ENCODE data around the gene PRRT4. TPM values are rescaled to one million over a fixed set of nuclear protein-coding genes. Genes with fewer than 3 reads are reported as not detected.

The PRRT4 gene
- total RNA-seq, 1 donor from 2014 or later, result 6.8 TPM

DNA sequence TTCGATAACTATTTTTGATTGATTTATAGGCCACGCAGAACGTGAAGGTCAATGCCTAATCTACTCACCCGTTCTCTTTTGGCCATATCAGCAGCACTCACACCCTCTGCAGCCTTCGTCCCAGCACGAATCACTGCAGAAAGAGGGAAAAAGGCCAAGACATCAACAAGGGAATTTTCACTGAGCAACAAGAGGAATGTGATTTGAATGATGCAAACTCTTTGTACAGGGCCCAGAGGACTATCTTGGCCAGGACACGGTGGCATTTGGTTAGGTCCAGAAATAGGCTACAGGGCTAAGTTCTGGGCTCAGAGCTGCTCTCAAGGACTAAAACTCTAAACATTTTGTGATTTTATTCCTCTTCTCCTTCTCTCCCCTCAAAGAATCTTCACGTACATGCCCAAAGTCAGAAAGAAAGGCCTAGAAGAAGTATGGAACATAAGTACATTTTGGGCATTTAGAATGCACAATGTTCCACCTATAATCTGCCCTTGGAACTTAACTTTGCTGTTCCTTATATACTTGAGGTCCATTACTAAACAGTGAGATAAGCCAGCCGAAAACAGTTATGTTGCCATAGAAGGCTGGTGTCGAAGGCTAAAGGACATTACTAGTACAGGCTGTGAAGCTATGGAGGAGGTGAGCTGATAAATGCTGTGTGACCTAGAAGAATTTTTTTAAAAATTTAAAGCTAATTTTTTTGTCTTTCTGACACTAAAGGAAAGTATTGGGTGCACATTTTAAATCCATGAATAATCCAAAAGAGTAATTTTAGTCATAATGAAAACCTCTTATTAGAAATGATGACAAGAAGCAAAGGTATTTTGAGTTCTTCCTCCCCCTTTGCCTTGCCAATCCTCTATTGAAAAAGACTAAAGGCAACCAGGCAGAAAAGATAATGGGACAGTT lies 37.8 kb downstream of the PRRT4 start:
- peaks cover 30 to 79% (median 79%) of the 10 kb centered on the region in 3 donors for H3K36me3 ChIP-seq (ENCODE audit: control insufficient read depth in 3 of 3, insufficient read depth in 3 of 3, low read length in 3 of 3)
- H3K27ac ChIP-seq (ENCODE audit: low read depth, low read length), result peak overlapping the region; percentile 40
- no peaks in the 10 kb centered on the region for H3K27me3 ChIP-seq (ENCODE audit: control insufficient read depth in 3 of 3, insufficient read depth in 3 of 3, low read length in 3 of 3)
- peaks cover 0 to 6% (median 6%) of the 10 kb centered on the region in 3 donors for H3K4me1 ChIP-seq (ENCODE audit: control insufficient read depth in 3 of 3, insufficient read depth in 3 of 3, low read length in 3 of 3)
- H3K9me3 ChIP-seq (ENCODE audit: control insufficient read depth in 3 of 3, low read length in 3 of 3), result no peaks in the 10 kb centered on the region
- H3K4me3 ChIP-seq (ENCODE audit: low read length in 3 of 3), result no peak overlapping the region
- no peak overlapping the region for H3K9ac ChIP-seq (ENCODE audit: low read depth in 1 of 3, low read length in 3 of 3)

DNA sequence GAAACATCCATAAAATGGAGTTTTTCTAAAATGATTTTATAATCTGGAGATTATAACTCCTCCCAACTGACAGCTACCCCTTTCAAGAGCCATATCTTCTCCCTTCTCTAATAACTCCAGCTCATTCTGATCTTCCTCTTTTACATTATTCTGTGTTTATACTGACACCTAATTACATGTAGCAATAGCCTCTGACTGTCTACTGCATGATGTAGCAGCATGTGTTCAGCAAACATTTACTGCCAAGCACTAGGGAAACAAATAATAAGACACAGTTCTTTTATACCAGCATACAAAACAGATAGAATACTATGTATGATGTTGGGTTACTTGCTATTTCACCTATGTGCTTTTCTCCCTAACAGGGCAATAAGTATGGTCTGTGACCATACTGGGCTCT lies 38.5 kb downstream of the PRRT4 start:
- H3K9ac ChIP-seq (ENCODE audit: low read depth in 1 of 3, low read length in 3 of 3), result no peak overlapping the region
- peaks cover 30 to 80% (median 79%) of the 10 kb centered on the region in 3 donors for H3K36me3 ChIP-seq (ENCODE audit: control insufficient read depth in 3 of 3, insufficient read depth in 3 of 3, low read length in 3 of 3)
- H3K27me3 ChIP-seq (ENCODE audit: control insufficient read depth in 3 of 3, insufficient read depth in 3 of 3, low read length in 3 of 3), result no peaks in the 10 kb centered on the region
- peak overlapping the region; percentile 40 for H3K27ac ChIP-seq (ENCODE audit: low read depth, low read length)
- H3K9me3 ChIP-seq (ENCODE audit: control insufficient read depth in 3 of 3, low read length in 3 of 3), result no peaks in the 10 kb centered on the region
- no peak overlapping the region for H3K4me3 ChIP-seq (ENCODE audit: low read length in 3 of 3)
- peaks cover 0 to 6% (median 6%) of the 10 kb centered on the region in 3 donors for H3K4me1 ChIP-seq (ENCODE audit: control insufficient read depth in 3 of 3, insufficient read depth in 3 of 3, low read length in 3 of 3)

DNA sequence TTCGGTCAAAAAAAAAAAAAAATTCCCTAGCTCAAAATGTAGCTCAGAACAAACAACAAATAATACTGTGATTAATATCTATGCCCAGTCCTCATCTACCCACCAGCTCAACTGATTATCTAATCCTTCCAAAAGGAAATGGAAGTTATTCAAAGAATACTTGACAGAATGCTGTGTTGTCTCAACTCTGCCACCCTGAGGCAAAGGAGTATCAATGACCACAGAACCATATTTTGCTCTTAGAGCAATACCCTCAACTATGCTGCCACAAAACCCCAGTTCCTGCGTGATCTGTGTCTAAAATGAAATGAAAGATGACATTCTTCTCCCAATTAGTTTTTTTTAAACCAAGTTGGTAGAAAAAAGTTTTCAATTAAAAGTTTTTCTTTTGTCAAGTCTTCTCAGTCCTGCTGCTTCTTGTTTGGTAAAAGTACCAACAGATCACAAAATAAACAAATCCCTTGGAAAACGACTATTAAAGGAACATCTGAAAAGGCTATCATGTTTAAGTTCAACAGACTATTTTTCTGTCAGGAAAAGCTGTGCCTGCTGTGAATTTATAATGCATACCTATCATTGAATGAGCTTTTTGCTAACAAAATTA lies 39.3 kb downstream of the PRRT4 start:
- Histone ChIP-seq H3K4me1 (ENCODE audit: control insufficient read depth in 3 of 3, insufficient read depth in 3 of 3, low read length in 3 of 3) (peaks cover 0 to 6% (median 6%) of the 10 kb centered on the region in 3 donors), H3K4me3 (ENCODE audit: low read length in 3 of 3) (no peak overlapping the region), H3K27me3 (ENCODE audit: control insufficient read depth in 3 of 3, insufficient read depth in 3 of 3, low read length in 3 of 3) (no peaks in the 10 kb centered on the region), H3K27ac (ENCODE audit: low read depth, low read length) (no peak overlapping the region), H3K9ac (ENCODE audit: low read depth in 1 of 3, low read length in 3 of 3) (no peak overlapping the region), H3K9me3 (ENCODE audit: control insufficient read depth in 3 of 3, low read length in 3 of 3) (no peaks in the 10 kb centered on the region), H3K36me3 (ENCODE audit: control insufficient read depth in 3 of 3, insufficient read depth in 3 of 3, low read length in 3 of 3) (peaks cover 38 to 84% (median 81%) of the 10 kb centered on the region in 3 donors)

DNA sequence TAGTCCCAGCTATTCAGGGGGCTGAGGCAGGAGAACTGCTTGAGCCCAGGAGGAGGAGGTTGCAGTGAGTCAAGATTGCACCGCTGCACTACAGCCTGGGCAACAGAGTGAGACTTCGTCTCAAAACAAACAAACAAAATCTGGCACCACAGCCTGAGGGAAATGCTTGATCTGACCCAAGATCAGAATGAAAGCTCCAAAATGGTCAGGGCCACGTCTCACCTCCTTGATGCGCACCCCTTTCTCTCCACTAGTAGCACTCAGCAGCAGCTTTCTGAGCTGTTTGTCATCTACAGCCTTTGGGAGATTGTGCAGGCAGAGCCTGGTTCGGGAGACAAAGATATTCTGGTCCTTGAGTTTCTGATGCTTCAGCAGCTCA lies 40.5 kb downstream of the PRRT4 start:
- Histone ChIP-seq H3K9me3 (ENCODE audit: control insufficient read depth in 3 of 3, low read length in 3 of 3) (no peaks in the 10 kb centered on the region), H3K36me3 (ENCODE audit: control insufficient read depth in 3 of 3, insufficient read depth in 3 of 3, low read length in 3 of 3) (peaks cover 43 to 84% (median 82%) of the 10 kb centered on the region in 3 donors), H3K27ac (ENCODE audit: low read depth, low read length) (no peak overlapping the region), H3K4me3 (ENCODE audit: low read length in 3 of 3) (no peak overlapping the region), H3K27me3 (ENCODE audit: control insufficient read depth in 3 of 3, insufficient read depth in 3 of 3, low read length in 3 of 3) (no peaks in the 10 kb centered on the region), H3K9ac (ENCODE audit: low read depth in 1 of 3, low read length in 3 of 3) (no peak overlapping the region), H3K4me1 (ENCODE audit: control insufficient read depth in 3 of 3, insufficient read depth in 3 of 3, low read length in 3 of 3) (peaks cover 0 to 6% (median 6%) of the 10 kb centered on the region in 3 donors)

- no peak overlapping the region for H3K9ac ChIP-seq (ENCODE audit: low read depth in 1 of 3, low read length in 3 of 3)
- H3K9me3 ChIP-seq (ENCODE audit: control insufficient read depth in 3 of 3, low read length in 3 of 3), result no peaks in the 10 kb centered on the region
- H3K4me1 ChIP-seq (ENCODE audit: control insufficient read depth in 3 of 3, insufficient read depth in 3 of 3, low read length in 3 of 3), result peaks cover 0 to 6% (median 4%) of the 10 kb centered on the region in 3 donors
- no peak overlapping the region for H3K4me3 ChIP-seq (ENCODE audit: low read length in 3 of 3)
- no peaks in the 10 kb centered on the region for H3K27me3 ChIP-seq (ENCODE audit: control insufficient read depth in 3 of 3, insufficient read depth in 3 of 3, low read length in 3 of 3)
- H3K36me3 ChIP-seq (ENCODE audit: control insufficient read depth in 3 of 3, insufficient read depth in 3 of 3, low read length in 3 of 3), result peaks cover 46 to 80% (median 76%) of the 10 kb centered on the region in 3 donors
- H3K27ac ChIP-seq (ENCODE audit: low read depth, low read length), result no peak overlapping the region
Observed at GRCh38 chr7:128318691-128319090, 42.8 kb downstream of the PRRT4 start.

DNA sequence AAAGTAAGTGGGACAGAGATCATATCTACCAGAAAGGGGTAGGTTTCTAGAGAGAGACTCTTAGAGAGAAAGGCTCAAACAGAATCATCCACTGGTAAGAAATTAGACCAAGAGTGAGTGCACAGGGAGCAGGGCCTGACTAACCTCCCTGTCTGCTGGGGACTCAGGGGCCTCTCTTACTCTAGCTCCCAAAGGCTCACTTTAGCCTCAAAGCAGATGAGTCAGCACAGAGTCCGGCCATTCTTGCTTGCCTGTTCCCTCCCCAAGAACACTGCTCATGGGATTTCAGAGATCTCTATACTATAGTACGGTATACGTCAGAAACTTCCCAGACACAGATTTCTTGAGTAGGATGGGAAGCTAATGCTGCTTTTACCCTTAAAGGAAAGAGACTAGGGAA lies 50.5 kb downstream of the PRRT4 start:
- Histone ChIP-seq H3K9ac (ENCODE audit: low read depth in 1 of 3, low read length in 3 of 3) (no peak overlapping the region), H3K27me3 (ENCODE audit: control insufficient read depth in 3 of 3, insufficient read depth in 3 of 3, low read length in 3 of 3) (no peaks in the 10 kb centered on the region), H3K9me3 (ENCODE audit: control insufficient read depth in 3 of 3, low read length in 3 of 3) (no peaks in the 10 kb centered on the region), H3K4me3 (ENCODE audit: low read length in 3 of 3) (no peak overlapping the region), H3K27ac (ENCODE audit: low read depth, low read length) (no peak overlapping the region), H3K36me3 (ENCODE audit: control insufficient read depth in 3 of 3, insufficient read depth in 3 of 3, low read length in 3 of 3) (peaks cover 45 to 74% (median 69%) of the 10 kb centered on the region in 3 donors), H3K4me1 (ENCODE audit: control insufficient read depth in 3 of 3, insufficient read depth in 3 of 3, low read length in 3 of 3) (peaks cover 0 to 9% (median 6%) of the 10 kb centered on the region in 3 donors)

GRCh38 chr7:128310499-128310898 lies 51.0 kb downstream of the PRRT4 start:
- peaks cover 0 to 9% (median 6%) of the 10 kb centered on the region in 3 donors for H3K4me1 ChIP-seq (ENCODE audit: control insufficient read depth in 3 of 3, insufficient read depth in 3 of 3, low read length in 3 of 3)
- peaks cover 46 to 78% (median 69%) of the 10 kb centered on the region in 3 donors for H3K36me3 ChIP-seq (ENCODE audit: control insufficient read depth in 3 of 3, insufficient read depth in 3 of 3, low read length in 3 of 3)

GRCh38 chr7:128309976-128310375 lies 51.5 kb downstream of the PRRT4 start:
- no peak overlapping the region for H3K9ac ChIP-seq (ENCODE audit: low read depth in 1 of 3, low read length in 3 of 3)
- H3K9me3 ChIP-seq (ENCODE audit: control insufficient read depth in 3 of 3, low read length in 3 of 3), result no peaks in the 10 kb centered on the region
- H3K36me3 ChIP-seq (ENCODE audit: control insufficient read depth in 3 of 3, insufficient read depth in 3 of 3, low read length in 3 of 3), result peaks cover 44 to 79% (median 69%) of the 10 kb centered on the region in 3 donors
- peaks cover 0 to 9% (median 6%) of the 10 kb centered on the region in 3 donors for H3K4me1 ChIP-seq (ENCODE audit: control insufficient read depth in 3 of 3, insufficient read depth in 3 of 3, low read length in 3 of 3)
- no peaks in the 10 kb centered on the region for H3K27me3 ChIP-seq (ENCODE audit: control insufficient read depth in 3 of 3, insufficient read depth in 3 of 3, low read length in 3 of 3)
- no peak overlapping the region for H3K27ac ChIP-seq (ENCODE audit: low read depth, low read length)
- H3K4me3 ChIP-seq (ENCODE audit: low read length in 3 of 3), result no peak overlapping the region

More at GRCh38 chr7:128310499-128310898, 51.0 kb downstream of the PRRT4 start:
- H3K27me3 ChIP-seq (ENCODE audit: control insufficient read depth in 3 of 3, insufficient read depth in 3 of 3, low read length in 3 of 3), result no peaks in the 10 kb centered on the region
- no peak overlapping the region for H3K9ac ChIP-seq (ENCODE audit: low read depth in 1 of 3, low read length in 3 of 3)
- H3K9me3 ChIP-seq (ENCODE audit: control insufficient read depth in 3 of 3, low read length in 3 of 3), result no peaks in the 10 kb centered on the region
- no peak overlapping the region for H3K27ac ChIP-seq (ENCODE audit: low read depth, low read length)
- no peak overlapping the region for H3K4me3 ChIP-seq (ENCODE audit: low read length in 3 of 3)

GRCh38 chr7:128309124-128309523 lies 52.4 kb downstream of the PRRT4 start:
- H3K27me3 ChIP-seq (ENCODE audit: control insufficient read depth in 3 of 3, insufficient read depth in 3 of 3, low read length in 3 of 3), result no peaks in the 10 kb centered on the region
- no peak overlapping the region for H3K9ac ChIP-seq (ENCODE audit: low read depth in 1 of 3, low read length in 3 of 3)
- no peaks in the 10 kb centered on the region for H3K9me3 ChIP-seq (ENCODE audit: control insufficient read depth in 3 of 3, low read length in 3 of 3)
- H3K36me3 ChIP-seq (ENCODE audit: control insufficient read depth in 3 of 3, insufficient read depth in 3 of 3, low read length in 3 of 3), result peaks cover 42 to 76% (median 64%) of the 10 kb centered on the region in 3 donors
- H3K4me1 ChIP-seq (ENCODE audit: control insufficient read depth in 3 of 3, insufficient read depth in 3 of 3, low read length in 3 of 3), result peaks cover 0 to 9% (median 6%) of the 10 kb centered on the region in 3 donors
- H3K27ac ChIP-seq (ENCODE audit: low read depth, low read length), result no peak overlapping the region
- no peak overlapping the region for H3K4me3 ChIP-seq (ENCODE audit: low read length in 3 of 3)

- no peaks in the 10 kb centered on the region for H3K9me3 ChIP-seq (ENCODE audit: control insufficient read depth in 3 of 3, low read length in 3 of 3)
- H3K27me3 ChIP-seq (ENCODE audit: control insufficient read depth in 3 of 3, insufficient read depth in 3 of 3, low read length in 3 of 3), result no peaks in the 10 kb centered on the region
- no peak overlapping the region for H3K27ac ChIP-seq (ENCODE audit: low read depth, low read length)
- no peak overlapping the region for H3K4me3 ChIP-seq (ENCODE audit: low read length in 3 of 3)
- H3K4me1 ChIP-seq (ENCODE audit: control insufficient read depth in 3 of 3, insufficient read depth in 3 of 3, low read length in 3 of 3), result peaks cover 0 to 9% (median 6%) of the 10 kb centered on the region in 3 donors
- H3K36me3 ChIP-seq (ENCODE audit: control insufficient read depth in 3 of 3, insufficient read depth in 3 of 3, low read length in 3 of 3), result peaks cover 36 to 72% (median 51%) of the 10 kb centered on the region in 3 donors
- H3K9ac ChIP-seq (ENCODE audit: low read depth in 1 of 3, low read length in 3 of 3), result no peak overlapping the region
Observed at GRCh38 chr7:128307061-128307460, 54.4 kb downstream of the PRRT4 start.

All from skeletal muscle tissue (tissue), 4 donors.